HepG2 (cell line): ENCODE measurements around the gene ARSB. TPM values are rescaled to one million over a fixed set of nuclear protein-coding genes. Genes with fewer than 3 reads are reported as not detected.

Experiments
- CHD4 ChIP-seq: fragments of 200-600 bp; sonication (generic); IDR thresholded peaks from 2 replicates; pipeline ENCODE4 v1.7.0; 2017; ENCODE audit warnings: mild to moderate bottlenecking, low read length, borderline replicate concordance
- ELF3 ChIP-seq: IDR thresholded peaks from 2 replicates; pipeline ENCODE4 v1.6.1; 2016; ENCODE audit warnings: missing genetic modification reagents, missing compliant biosample characterization
- HNF1A ChIP-seq, 2 experiments: sonication (generic) in 1 of 2; formaldehyde crosslinking in 1 of 2; IDR thresholded peaks; 2 replicates each; pipeline versions ENCODE4 v1.4.0 to v1.6.1; 2016 to 2020; ENCODE audit warnings: borderline replicate concordance in 1 of 2, low read depth in 1 of 2, mild to moderate bottlenecking in 1 of 2, missing genetic modification reagents in 1 of 2
- HNRNPUL1 ChIP-seq: fragments of 200-400 bp; formaldehyde crosslinking; IDR thresholded peaks from 2 replicates; pipeline ENCODE4 v1.6.1; 2017; ENCODE audit warnings: low read depth, mild to moderate bottlenecking, low read length, moderate library complexity
- HOXA5 ChIP-seq: sonication (generic); formaldehyde crosslinking; IDR thresholded peaks from 2 replicates; pipeline ENCODE4 v1.4.0; 2020; ENCODE audit warnings: missing genetic modification reagents
- IKZF4 ChIP-seq: sonication (generic); formaldehyde crosslinking; IDR thresholded peaks from 2 replicates; pipeline ENCODE4 v1.5.1; 2020; ENCODE audit warnings: borderline replicate concordance, mild to moderate bottlenecking, low read depth, missing genetic modification reagents; ENCODE audit errors: not compliant biosample characterization
- IKZF5 ChIP-seq: IDR thresholded peaks from 2 replicates; pipeline ENCODE4 v1.6.1; 2018; ENCODE audit warnings: missing genetic modification reagents, mild to moderate bottlenecking, missing compliant biosample characterization
- MYPOP ChIP-seq: sonication (generic); formaldehyde crosslinking; IDR thresholded peaks from 2 replicates; pipeline ENCODE4 v1.8.1; 2023; ENCODE audit warnings: mild to moderate bottlenecking, moderate library complexity, missing genetic modification reagents
- RAD51 ChIP-seq: fragments of 450-650 bp; IDR thresholded peaks from 2 replicates; pipeline ENCODE4 v1.6.1; 2016; ENCODE audit warnings: borderline replicate concordance
- RBFOX2 ChIP-seq: fragments of 200-400 bp; formaldehyde crosslinking; IDR thresholded peaks from 2 replicates; pipeline ENCODE4 v1.6.1; 2017; ENCODE audit warnings: low read depth, mild to moderate bottlenecking, low read length
- RXRB ChIP-seq: IDR thresholded peaks from 2 replicates; pipeline ENCODE4 v1.6.1; 2016; ENCODE audit warnings: borderline replicate concordance, missing genetic modification reagents, missing compliant biosample characterization
- SIN3A ChIP-seq: IDR thresholded peaks from 2 replicates; pipeline ENCODE4 v1.6.1; 2011; ENCODE audit warnings: low read depth, mild to moderate bottlenecking, control low read depth, low read length, borderline replicate concordance
- ZNF251 ChIP-seq: sonication (generic); formaldehyde crosslinking; IDR thresholded peaks from 2 replicates; pipeline ENCODE4 v1.9.0; 2021; ENCODE audit warnings: mild to moderate bottlenecking, missing genetic modification reagents
- ZNF281 ChIP-seq: sonication (generic); formaldehyde crosslinking; IDR thresholded peaks from 2 replicates; pipeline ENCODE4 v1.4.0; 2020; ENCODE audit warnings: missing genetic modification reagents, borderline replicate concordance
- ZNF383 ChIP-seq: sonication (generic); formaldehyde crosslinking; IDR thresholded peaks from 2 replicates; pipeline ENCODE4 v1.4.0; 2020; ENCODE audit warnings: missing genetic modification reagents, mild to moderate bottlenecking, borderline replicate concordance
- ZNF550 ChIP-seq: sonication (generic); formaldehyde crosslinking; IDR thresholded peaks from 2 replicates; pipeline ENCODE4 v1.4.0; 2020; ENCODE audit warnings: mild to moderate bottlenecking, missing genetic modification reagents, borderline replicate concordance
- polyA plus RNA-seq, 8 experiments: library from polyadenylated mRNA; depleted of rRNA in 3 of 8; stranded (reverse) in 7 of 8; unstranded in 1 of 8; fragments of >200 nt; fragmentation: Illumina TruSeq in 4 of 8; extraction: Trizol in 4 of 8; gene quantifications; 2 replicates each; pipeline versions ENCODE4 v1.2.1 to v1.2.3, GENCODE V29; 2011 to 2016; ENCODE audit warnings: low read depth in 4 of 8, missing spikeins in 1 of 8, mixed read lengths in 1 of 8; ENCODE audit not compliant: insufficient read depth in 1 of 8
- total RNA-seq, 5 experiments: library from RNA; depleted of rRNA; stranded (reverse); fragments of >200 nt; fragmentation: Illumina TruSeq; extraction: Trizol; gene quantifications; 2 replicates each; pipeline ENCODE4 v1.2.3, GENCODE V29; 2016; ENCODE audit warnings: low read depth in 1 of 5

Gene ARSB
- total and polyA plus RNA-seq, 2 of the 13 experiments (the other 11 are each of a cell fraction or from before 2014, with no cell fraction given) = 52.6 to 66.4 TPM

GRCh38 chr5:78985725-78986223 is 664 bp upstream of the ARSB start (continued):
- peak; percentile 82 for TF ChIP-seq HNF1A (IDR thresholded peaks at IDR 0.05; ENCODE audit: low read depth)
- TF ChIP-seq HNF1A (CRISPR knock-in tag; IDR thresholded peaks at IDR 0.05; ENCODE audit: borderline replicate concordance) = peak; percentile 93
- TF ChIP-seq HOXA5 = peak; percentile 97
- no peak for TF ChIP-seq HNRNPUL1
- TF ChIP-seq ZNF550 (CRISPR knock-in tag) = no peak
- TF ChIP-seq ZNF251 (CRISPR knock-in tag) = no peak
- TF ChIP-seq IKZF5 (CRISPR knock-in tag) = peak; percentile 99
- 0 out of 2 replicates have a peak, but pooled peaks have one; percentile 22 for TF ChIP-seq SIN3A
- peak; percentile 100 for TF ChIP-seq RXRB (CRISPR knock-in tag)
- TF ChIP-seq RBFOX2 = no peak
- TF ChIP-seq ELF3 (CRISPR knock-in tag) = peak; percentile 83; the same call in 1 of the 2 replicates
- TF ChIP-seq RAD51 = peak; percentile 90
- no peak for TF ChIP-seq IKZF4 (CRISPR knock-in tag)
- TF ChIP-seq CHD4 = no peak
- no peak for TF ChIP-seq ZNF383 (CRISPR knock-in tag)
- TF ChIP-seq MYPOP (CRISPR knock-in tag) = peak; percentile 50; the same call in 1 of the 2 replicates
- peak; percentile 75; the same call in 1 of the 2 replicates for TF ChIP-seq ZNF281
